ENCODE measurements around the gene ZDBF2. TPM values are rescaled to one million over a fixed set of nuclear protein-coding genes. Genes with fewer than 3 reads are reported as not detected.
"Not testable (repeated sequence)": the region's sequence is repeated elsewhere in the genome, so short reads cannot be mapped to it uniquely, and the experiment has no call there.

The ZDBF2 gene
- total and polyA plus RNA-seq, 3 experiments from 2014 or later = 2.0 to 7.6 (median 7.2) TPM

DNA sequence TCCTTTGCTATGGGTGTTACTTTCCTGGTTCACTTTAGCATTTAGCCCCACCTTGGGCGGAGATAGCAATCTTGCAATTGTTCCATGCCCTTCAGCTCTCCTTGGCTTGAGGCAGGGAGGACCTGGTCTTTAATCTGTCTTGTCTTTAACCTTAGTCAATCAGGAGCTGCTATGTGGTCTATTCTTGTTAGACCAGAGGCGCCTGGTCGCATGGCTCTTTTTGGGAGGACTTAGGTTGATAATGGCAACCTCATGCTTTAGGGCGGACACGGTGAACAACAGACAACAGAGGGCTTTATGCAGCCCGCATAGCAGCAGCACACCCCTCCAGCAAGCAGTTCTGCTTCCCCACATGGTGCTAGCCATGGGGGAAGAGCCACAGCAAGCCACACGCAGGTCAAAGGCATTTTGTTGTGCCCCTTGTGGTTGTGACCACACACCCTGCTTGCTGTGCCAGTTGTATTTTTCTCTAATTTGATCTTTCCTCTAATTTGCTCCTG, 17.7 kb upstream of the ZDBF2 start:
- Histone ChIP-seq H3K9me3 (ENCODE audit: low read length) (no peaks in the 10 kb centered on the region), H3K36me3 (ENCODE audit: insufficient read depth, low read length) (no peaks in the 10 kb centered on the region), H3K27me3 (ENCODE audit: insufficient read depth, low read length, poor library complexity, severe bottlenecking) (peaks cover 24% of the 10 kb centered on the region), H3K4me3 (ENCODE audit: low read length) (no peak overlapping the region), H3K27ac (ENCODE audit: low read depth, low read length) (no peak overlapping the region), H3K4me1 (ENCODE audit: insufficient read depth, low read length) (no peaks in the 10 kb centered on the region)
- H3K4me3 Mint-ChIP-seq = no peak overlapping the region
- no peak for DNase-seq
- POLR2A ChIA-PET = no interaction called here
- no peaks in the 10 kb centered on the region for H3K36me3 Mint-ChIP-seq
- H3K27ac Mint-ChIP-seq = no peak overlapping the region
- H3K27me3 Mint-ChIP-seq = peaks cover 62 to 73% of the 10 kb centered on the region in 2 donors
- peaks cover under 1 to 4% (median 3%) of the 10 kb centered on the region in 3 donors for H3K4me1 Mint-ChIP-seq
- H3K9me3 Mint-ChIP-seq = peaks cover 0 to 5% (median 4%) of the 10 kb centered on the region in 5 donors
- CTCF ChIA-PET = interaction anchor here (1.0 kb wide), 1 partner anchor 10 kb away, joined by 3 read pairs; no protein-coding TSS in a partner anchor

DNA sequence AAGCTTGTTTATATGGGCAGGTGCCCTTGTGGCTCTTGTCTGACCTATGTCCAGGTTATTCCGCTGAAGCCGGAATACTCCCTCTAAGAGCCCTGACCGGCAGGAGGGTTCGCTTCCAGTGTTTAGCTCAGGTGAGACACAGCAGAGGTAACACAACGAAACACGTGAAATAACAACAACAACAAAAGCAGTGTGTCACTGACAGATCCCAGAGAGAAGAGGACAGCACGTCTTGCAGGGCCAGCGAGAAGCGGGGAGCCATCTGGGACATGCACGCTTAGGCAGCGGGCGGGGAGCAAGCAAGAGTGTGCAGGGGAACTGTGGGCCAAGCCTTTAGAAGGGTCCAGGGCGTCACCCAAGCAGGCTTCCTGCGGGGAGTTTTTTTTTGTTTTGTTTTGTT, 17.1 kb upstream of the ZDBF2 start:
- Mint-ChIP-seq H3K4me1 (peaks cover 0 to 4% (median 3%) of the 10 kb centered on the region in 3 donors), H3K4me3 (no peak overlapping the region), H3K9me3 (peaks cover 0 to 5% (median 3%) of the 10 kb centered on the region in 5 donors), H3K27me3 (peaks cover 61 to 74% of the 10 kb centered on the region in 2 donors), H3K36me3 (no peaks in the 10 kb centered on the region), H3K27ac (no peak overlapping the region)
- no peak overlapping the region for H3K4me3 ChIP-seq (ENCODE audit: low read length)
- H3K27me3 ChIP-seq (ENCODE audit: insufficient read depth, low read length, poor library complexity, severe bottlenecking) = peaks cover 23% of the 10 kb centered on the region
- no peaks in the 10 kb centered on the region for H3K9me3 ChIP-seq (ENCODE audit: low read length)
- no peak for DNase-seq
- ChIA-PET CTCF (no interaction called here), POLR2A (no interaction called here)
- no peaks in the 10 kb centered on the region for H3K4me1 ChIP-seq (ENCODE audit: insufficient read depth, low read length)
- no peak overlapping the region for H3K27ac ChIP-seq (ENCODE audit: low read depth, low read length)
- no peaks in the 10 kb centered on the region for H3K36me3 ChIP-seq (ENCODE audit: insufficient read depth, low read length)

DNA sequence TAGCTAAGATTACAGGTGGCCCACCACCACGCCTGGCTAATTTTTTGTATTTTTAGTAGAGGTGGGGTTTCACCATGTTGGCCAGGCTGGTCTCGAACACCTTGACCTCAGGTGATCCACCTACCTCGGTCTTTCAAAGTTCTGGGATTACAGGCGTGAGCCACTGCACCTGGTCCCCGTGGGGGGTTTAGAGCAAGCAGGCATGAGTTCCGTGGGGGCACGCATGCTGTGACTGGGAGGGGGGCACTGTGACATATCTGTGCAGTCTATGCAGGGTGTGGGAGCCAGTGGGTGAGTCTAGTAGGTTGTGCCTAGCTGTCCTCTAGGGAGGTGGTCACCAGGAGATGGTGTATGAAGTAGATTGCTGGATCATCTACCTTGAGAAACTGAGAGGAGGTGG, 16.6 kb upstream of the ZDBF2 start:
- POLR2A ChIA-PET = no interaction called here
- CTCF ChIA-PET = no interaction called here
- H3K4me1 Mint-ChIP-seq = peaks cover 0 to 4% (median 3%) of the 10 kb centered on the region in 3 donors
- no peak overlapping the region for H3K27ac Mint-ChIP-seq
- H3K36me3 Mint-ChIP-seq = no peaks in the 10 kb centered on the region
- no peaks in the 10 kb centered on the region for H3K36me3 ChIP-seq (ENCODE audit: insufficient read depth, low read length)
- no peaks in the 10 kb centered on the region for H3K9me3 ChIP-seq (ENCODE audit: low read length)
- H3K9me3 Mint-ChIP-seq = peaks cover 0 to 6% (median 4%) of the 10 kb centered on the region in 5 donors
- peaks cover 64 to 74% of the 10 kb centered on the region in 2 donors for H3K27me3 Mint-ChIP-seq
- H3K4me1 ChIP-seq (ENCODE audit: insufficient read depth, low read length) = no peaks in the 10 kb centered on the region
- H3K27ac ChIP-seq (ENCODE audit: low read depth, low read length) = no peak overlapping the region
- peaks cover 21% of the 10 kb centered on the region for H3K27me3 ChIP-seq (ENCODE audit: insufficient read depth, low read length, poor library complexity, severe bottlenecking)
- no peak overlapping the region for H3K4me3 Mint-ChIP-seq
- no peak for DNase-seq
- no peak overlapping the region for H3K4me3 ChIP-seq (ENCODE audit: low read length)

DNA sequence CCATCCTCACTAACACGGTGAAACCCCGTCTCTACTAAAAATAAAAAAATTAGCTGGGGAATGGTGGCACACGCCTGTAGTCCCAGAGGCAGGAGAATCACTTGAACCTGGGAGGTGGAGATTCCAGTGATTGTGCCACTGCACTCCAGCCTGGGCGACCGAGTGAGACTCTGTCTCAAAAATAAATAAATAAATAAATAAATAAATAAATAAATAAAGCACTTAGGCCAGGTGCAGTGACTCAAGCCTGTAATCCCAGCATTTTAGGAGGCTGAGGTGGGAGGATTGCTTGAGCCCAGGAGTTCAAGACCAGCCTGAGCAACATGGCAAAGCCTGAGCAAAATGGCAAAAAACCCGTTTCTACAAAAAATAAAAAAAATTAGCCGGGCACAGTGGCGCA, 15.8 kb upstream of the ZDBF2 start:
- H3K4me1 Mint-ChIP-seq; H3K4me1 ChIP-seq (ENCODE audit: insufficient read depth, low read length); POLR2A ChIA-PET; H3K4me3 Mint-ChIP-seq; H3K9me3 ChIP-seq (ENCODE audit: low read length); H3K9me3 Mint-ChIP-seq; CTCF ChIA-PET; DNase-seq; H3K4me3 ChIP-seq (ENCODE audit: low read length); H3K27ac Mint-ChIP-seq; H3K36me3 Mint-ChIP-seq; H3K27ac ChIP-seq (ENCODE audit: low read depth, low read length); H3K36me3 ChIP-seq (ENCODE audit: insufficient read depth, low read length): not testable (repeated sequence)
- peaks cover 17% of the 10 kb centered on the region for H3K27me3 ChIP-seq (ENCODE audit: insufficient read depth, low read length, poor library complexity, severe bottlenecking)
- peaks cover 65 to 73% of the 10 kb centered on the region in 2 donors for H3K27me3 Mint-ChIP-seq

DNA sequence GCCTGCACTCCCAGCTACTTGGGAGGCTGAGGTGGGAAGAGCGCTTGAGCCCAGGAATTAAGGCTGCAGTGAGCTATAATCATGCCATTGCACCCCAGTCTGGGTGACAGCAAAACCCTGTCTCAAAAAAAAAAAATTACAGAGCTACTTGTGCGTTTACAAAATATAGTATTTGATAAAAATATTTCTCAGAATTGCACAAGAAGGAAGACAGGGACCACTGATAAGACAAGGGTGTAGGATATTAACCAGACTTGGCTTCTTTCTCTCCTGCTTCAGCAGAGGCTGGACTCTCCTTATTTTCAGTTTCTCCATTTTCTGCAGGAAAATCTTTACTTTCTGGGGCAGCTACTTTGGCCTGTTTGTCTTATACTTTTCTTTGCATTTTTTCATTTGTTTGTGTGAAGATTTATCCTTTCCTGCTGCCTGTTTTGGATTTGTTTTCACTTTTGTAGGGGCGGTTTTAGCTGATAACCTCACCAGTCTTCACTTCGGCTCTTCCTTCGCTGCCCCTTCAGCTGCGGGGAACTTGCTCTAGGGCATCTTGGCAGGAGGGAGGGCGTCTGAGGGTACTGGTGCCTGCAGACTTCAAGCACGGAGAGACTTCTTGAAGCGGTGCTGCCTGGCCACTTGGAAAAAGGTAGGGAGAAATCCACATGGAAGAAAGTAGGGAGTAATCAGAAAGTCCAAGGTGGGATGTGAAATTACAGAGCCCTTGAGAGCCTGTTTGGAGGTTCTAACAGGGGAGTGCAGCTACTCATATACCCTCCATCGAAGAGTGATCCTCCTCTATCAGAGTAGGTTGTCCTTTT, 14.9 kb upstream of the ZDBF2 start:
- ChIA-PET CTCF (no interaction called here), POLR2A (no interaction called here)
- Mint-ChIP-seq H3K9me3 (peaks cover 0 to 7% (median 3%) of the 10 kb centered on the region in 5 donors), H3K4me1 (peaks cover 4 to 8% (median 6%) of the 10 kb centered on the region in 3 donors), H3K27ac (no peak overlapping the region), H3K4me3 (peak overlapping the region in 2 of 7 donors; percentile 0 to 17), H3K27me3 (peaks cover 68 to 76% of the 10 kb centered on the region in 2 donors), H3K36me3 (no peaks in the 10 kb centered on the region)
- Histone ChIP-seq H3K4me3 (ENCODE audit: low read length) (no peak overlapping the region), H3K27me3 (ENCODE audit: insufficient read depth, low read length, poor library complexity, severe bottlenecking) (peaks cover 17% of the 10 kb centered on the region), H3K9me3 (ENCODE audit: low read length) (no peaks in the 10 kb centered on the region), H3K27ac (ENCODE audit: low read depth, low read length) (no peak overlapping the region), H3K36me3 (ENCODE audit: insufficient read depth, low read length) (no peaks in the 10 kb centered on the region), H3K4me1 (ENCODE audit: insufficient read depth, low read length) (no peaks in the 10 kb centered on the region)
- no peak for DNase-seq

DNA sequence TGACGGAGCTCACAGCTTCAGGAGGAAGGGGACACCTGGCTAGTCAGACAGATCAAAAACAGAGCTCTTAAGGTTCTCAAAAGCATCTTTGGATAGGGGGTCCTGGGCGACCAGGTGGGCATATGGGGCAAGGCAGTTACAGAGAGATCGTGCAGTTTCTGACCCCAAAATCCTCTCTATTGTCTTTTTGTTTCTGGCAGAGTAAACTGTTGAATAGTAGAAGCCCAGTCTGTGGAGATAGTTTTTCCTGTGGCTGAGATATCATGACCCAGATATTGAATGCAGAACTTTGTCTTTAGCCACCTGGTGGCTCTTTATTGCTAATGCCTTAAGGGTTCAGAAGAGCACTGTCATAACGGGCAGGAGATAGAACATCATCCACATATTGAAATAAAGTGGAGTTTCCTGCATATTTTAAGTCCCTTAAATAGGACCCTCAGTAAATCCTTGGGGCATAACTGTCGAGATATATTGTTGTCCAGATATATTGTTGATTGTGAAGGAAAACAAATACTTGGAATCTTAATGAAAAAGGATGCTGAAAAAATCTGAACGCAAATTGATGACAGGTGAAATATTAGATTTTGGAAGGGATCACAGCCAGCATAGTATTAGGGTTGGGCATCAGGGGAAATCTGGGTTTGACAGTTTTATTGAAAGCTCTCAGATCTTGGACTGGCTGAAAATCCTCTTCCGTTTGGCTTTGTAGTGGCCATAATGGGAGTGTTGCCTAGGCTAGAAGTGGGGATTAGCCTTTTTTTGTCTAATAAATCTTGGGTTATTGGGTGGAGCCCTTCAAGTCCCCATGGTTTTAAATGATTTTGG, 14.1 kb upstream of the ZDBF2 start:
- Histone ChIP-seq H3K27me3 (ENCODE audit: insufficient read depth, low read length, poor library complexity, severe bottlenecking) (peaks cover 17% of the 10 kb centered on the region), H3K27ac (ENCODE audit: low read depth, low read length) (no peak overlapping the region), H3K9me3 (ENCODE audit: low read length) (no peaks in the 10 kb centered on the region), H3K36me3 (ENCODE audit: insufficient read depth, low read length) (no peaks in the 10 kb centered on the region), H3K4me1 (ENCODE audit: insufficient read depth, low read length) (no peaks in the 10 kb centered on the region), H3K4me3 (ENCODE audit: low read length) (no peak overlapping the region)
- POLR2A ChIA-PET = no interaction called here
- Mint-ChIP-seq H3K4me1 (peaks cover 4 to 8% (median 6%) of the 10 kb centered on the region in 3 donors), H3K9me3 (peaks cover 0 to 5% (median 3%) of the 10 kb centered on the region in 5 donors), H3K27me3 (peaks cover 68 to 78% of the 10 kb centered on the region in 2 donors), H3K36me3 (no peaks in the 10 kb centered on the region), H3K4me3 (no peak overlapping the region), H3K27ac (no peak overlapping the region)
- DNase-seq = no peak
- CTCF ChIA-PET = no interaction called here

DNA sequence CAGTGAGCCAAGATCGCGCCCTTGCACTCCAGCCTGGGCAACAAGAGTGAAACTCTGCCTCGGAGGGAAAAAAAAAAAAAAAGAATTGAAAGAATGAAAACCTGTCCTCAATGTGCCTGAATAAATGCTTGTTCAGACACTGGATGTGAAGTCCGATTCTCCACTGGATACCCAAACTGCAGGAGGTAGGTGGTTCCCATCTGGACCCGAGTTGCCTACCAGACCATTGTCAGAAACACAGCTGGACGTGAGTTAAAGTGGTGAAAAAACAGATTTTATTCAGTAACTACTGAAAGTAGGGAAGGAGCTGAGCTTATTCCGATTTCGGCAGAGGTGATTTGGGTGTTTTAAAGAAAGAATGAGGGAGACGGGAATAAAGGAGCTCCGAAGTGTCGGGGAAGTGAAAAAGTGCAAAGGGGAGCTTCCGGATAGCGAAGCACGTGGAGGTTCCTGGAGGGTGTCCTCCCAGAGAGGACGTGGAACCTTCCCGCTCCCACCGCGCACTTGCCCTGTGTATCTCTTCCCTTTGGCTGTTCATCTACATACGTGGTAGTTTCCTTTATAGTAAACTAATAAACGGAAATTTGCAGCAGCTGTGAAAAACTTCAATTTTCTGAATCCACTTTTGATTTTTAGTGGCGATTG, 10.4 kb upstream of the ZDBF2 start:
- Histone ChIP-seq H3K27me3 (ENCODE audit: insufficient read depth, low read length, poor library complexity, severe bottlenecking) (peaks cover 4% of the 10 kb centered on the region), H3K4me1 (ENCODE audit: insufficient read depth, low read length) (no peaks in the 10 kb centered on the region), H3K36me3 (ENCODE audit: insufficient read depth, low read length) (no peaks in the 10 kb centered on the region), H3K27ac (ENCODE audit: low read depth, low read length) (no peak overlapping the region), H3K4me3 (ENCODE audit: low read length) (no peak overlapping the region), H3K9me3 (ENCODE audit: low read length) (no peaks in the 10 kb centered on the region)
- CTCF ChIA-PET = no interaction called here
- peaks cover 4 to 8% (median 6%) of the 10 kb centered on the region in 3 donors for H3K4me1 Mint-ChIP-seq
- peak overlapping the region in 1 of 7 donors; percentile 2 for H3K4me3 Mint-ChIP-seq
- peaks cover 0 to 9% (median 3%) of the 10 kb centered on the region in 5 donors for H3K9me3 Mint-ChIP-seq
- no peaks in the 10 kb centered on the region for H3K36me3 Mint-ChIP-seq
- no peak for DNase-seq
- no peak overlapping the region for H3K27ac Mint-ChIP-seq
- POLR2A ChIA-PET = no interaction called here
- H3K27me3 Mint-ChIP-seq = peaks cover 64 to 86% of the 10 kb centered on the region in 2 donors

All from CD8-positive, alpha-beta memory T cell (primary cell).